PC-9 (cell line): Measurements from ENCODE around the gene BCAR3.

Source experiments
- CTCF ChIP-seq: fragments of 200-600 bp; sonication (generic); conservative IDR thresholded peaks from 2 replicates; pipeline ENCODE4 v1.6.1; 2017; ENCODE audit warnings: mixed run types, antibody characterized with exemption, mild to moderate bottlenecking, moderate library complexity
- EZH2 ChIP-seq: fragments of 200-600 bp; sonication (generic); IDR thresholded peaks from 2 replicates; pipeline ENCODE4 v1.8.0; 2017; ENCODE audit warnings: antibody characterized with exemption, low read depth

GRCh38 chr1:93659822-93660503 is 21.7 kb downstream of the BCAR3 start:
- TF ChIP-seq CTCF (no peak), EZH2 (no peak)
